NCI-H748 (cell line): ENCODE results near the gene PCGF3.

Source experiments
- DNase-seq: peaks from one replicate; lab custom pipeline; 2025; ENCODE audit not compliant: unreplicated experiment; lab: John Stamatoyannopoulos, UW

PCGF3 gene

DNA sequence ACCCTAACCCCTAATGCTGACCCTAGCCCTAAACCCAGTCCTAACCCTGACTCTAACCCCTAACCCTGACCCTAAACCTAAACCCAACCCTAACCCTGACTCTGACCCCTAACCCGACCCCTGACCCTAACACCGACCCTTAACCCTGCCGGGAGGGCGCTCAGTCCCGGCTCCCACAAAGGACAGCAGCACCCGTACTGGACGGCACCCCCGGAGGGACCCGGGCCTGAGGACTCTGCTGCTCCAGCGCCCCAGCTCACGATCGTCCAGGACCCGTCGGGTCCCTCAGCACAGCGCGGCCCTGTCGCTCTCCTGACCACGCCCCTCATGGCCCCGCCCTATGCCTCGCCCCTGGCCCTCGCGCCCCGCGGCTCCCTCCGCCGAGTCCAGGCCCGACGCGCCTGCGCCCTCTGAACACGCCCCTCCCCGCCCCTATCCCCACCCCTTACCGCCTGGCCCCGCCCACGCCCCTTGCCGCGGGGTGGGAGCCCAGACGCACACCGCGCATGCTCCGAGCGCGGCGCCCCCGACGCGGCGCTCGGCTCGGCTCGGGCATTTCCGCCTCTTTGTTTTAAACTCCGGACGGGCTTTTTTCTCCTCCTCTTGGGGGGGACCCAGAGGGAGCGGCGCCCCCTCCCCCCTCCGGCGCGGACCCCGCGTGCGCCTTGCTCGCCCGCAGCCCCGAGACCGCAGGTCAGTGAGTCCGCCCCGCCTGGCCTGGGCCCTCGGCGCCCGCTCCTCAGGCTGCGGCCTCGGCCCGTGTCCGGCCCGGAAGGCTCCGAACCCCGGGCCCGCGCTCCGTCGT, at the start of gene PCGF3:
PCGF3 (plus strand) TSS at position 555 of the 805 bp plus-strand sequence. CDS start 27,849 bp downstream, outside the sequence.
- peak; percentile 71 for DNase-seq

DNA sequence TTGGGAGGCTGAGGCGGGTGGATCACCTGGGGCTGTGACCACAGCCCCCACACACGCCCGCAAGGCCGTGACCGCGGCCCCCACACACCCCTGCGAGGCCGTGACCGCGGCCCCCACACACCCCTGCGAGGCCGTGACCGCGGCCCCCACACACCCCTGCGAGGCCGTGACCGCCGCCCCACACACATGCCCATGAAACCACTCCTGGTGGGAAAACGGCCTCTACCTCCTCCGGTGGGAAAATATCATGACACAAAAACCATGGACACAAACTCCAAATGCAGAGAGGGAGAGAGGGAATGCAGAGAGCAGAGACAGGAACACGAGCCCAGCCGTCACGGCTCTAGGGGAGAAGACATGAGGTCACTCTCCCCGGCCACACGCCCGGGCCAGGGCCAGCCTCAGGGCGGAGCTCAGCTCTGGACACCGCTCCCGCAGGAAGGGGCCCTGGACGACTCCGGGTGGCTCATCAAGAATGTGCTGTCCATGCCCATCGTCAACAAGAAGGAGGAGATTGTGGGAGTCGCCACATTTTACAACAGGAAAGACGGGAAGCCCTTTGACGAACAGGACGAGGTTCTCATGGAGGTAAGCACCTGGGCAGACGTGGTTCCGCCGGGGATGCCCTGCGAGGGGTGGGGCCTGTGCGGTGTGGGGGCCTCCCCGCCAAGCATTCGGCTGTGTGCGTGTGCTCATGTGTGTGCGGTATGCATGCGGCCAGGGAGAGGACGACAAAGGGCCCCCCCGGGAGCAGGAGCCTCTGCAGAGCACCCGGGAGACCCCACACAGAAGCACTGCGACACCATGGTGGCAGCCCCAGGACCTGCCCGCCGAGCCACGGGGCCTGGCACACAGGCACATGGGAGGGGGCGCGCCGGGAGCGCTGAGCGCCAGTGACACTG, 48.9 kb upstream of the PCGF3 start:
- no peak for DNase-seq

- no peak for DNase-seq
These were observed 48.2 kb upstream of the PCGF3 start for GRCh38 chr4:657338-657833.

- no peak for DNase-seq
These were observed 47.6 kb upstream of the PCGF3 start for GRCh38 chr4:657834-658667.

DNA sequence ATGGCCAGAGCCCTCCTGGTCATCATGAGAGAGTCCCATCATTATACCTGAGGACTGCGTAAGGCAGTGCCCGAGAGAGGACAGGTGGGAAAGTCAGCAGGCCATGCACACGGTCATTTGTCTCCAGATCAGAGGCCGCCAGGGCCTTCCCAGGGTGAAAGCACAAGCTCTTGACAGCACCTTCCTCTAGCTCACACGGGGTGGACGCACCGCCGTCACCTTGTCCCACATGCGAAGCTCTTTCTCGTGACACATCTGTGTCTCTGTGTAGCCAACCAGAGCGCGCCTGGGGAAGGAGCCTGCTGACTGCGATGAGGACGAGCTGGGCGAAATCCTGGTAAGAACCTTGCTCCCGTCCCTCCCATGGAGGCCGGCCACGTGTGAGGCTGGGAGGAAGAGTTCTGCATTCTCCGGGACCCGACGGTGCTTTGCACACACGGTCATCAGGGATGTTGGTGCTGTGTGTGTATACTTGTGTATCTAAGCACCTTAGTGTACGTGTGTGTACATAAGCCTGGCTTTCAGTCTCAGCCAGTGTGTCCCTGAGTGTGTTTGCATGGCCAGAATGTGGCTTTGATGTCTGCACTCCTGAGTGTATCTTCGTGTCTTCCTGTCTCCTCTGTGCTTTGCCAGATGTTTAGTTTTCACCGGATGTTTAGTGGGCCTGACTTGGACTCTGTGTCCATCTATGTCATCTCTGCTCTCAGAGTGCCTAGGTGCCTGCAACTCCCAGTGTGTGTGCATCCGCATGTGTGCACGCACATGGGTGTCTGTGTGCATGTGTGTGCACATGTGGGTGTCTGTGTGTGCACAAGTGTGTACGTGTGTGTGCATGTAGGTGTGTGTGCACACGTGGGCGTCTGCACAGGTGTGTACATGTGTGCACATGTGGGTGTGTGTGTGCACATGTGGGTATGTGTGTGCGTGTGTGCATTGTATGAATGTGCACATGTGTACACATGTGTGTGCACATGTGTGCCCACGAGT, 46.7 kb upstream of the PCGF3 start:
- no peak for DNase-seq

GRCh38 chr4:659851-660250, 45.8 kb upstream of the PCGF3 start:
- DNase-seq, result no peak

DNA sequence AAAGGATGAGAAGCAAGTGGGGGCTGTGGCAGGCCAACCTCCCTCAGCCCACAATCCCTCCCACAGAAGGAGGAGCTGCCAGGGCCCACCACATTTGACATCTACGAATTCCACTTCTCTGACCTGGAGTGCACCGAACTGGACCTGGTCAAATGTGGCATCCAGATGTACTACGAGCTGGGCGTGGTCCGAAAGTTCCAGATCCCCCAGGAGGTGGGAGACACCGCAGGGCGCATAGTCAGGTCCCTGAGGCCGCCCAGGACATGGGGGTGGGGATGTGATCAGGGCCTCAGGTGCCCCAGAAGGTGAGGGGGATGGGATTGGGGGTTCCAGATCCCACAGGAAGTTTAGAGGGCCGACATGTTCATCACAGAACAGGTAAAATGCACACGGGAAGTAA, 45.2 kb upstream of the PCGF3 start:
- no peak for DNase-seq

DNA sequence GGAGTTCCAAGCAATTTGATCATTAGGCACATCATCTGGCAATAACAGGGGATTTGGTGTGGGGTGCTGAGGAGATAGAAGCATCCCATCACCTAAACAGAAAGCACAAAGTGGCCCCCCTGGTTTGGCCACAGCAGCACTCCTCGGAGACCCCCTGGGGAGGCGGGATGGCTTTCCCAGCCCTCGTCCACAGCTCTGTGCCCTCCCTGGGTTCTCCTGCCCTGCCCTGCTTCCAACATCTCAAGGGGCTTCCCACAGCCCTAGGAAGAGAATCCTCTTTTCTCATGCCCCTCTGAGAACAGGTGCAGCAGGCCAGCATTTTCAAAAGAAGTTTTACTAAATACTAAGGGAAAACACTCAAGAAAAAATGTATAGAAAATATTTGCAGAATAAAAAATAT, 44.4 kb upstream of the PCGF3 start:
- DNase-seq, result no peak

GRCh38 chr4:661881-662761, 43.5 kb upstream of the PCGF3 start:
- DNase-seq, result no peak

- no peak for DNase-seq
These were observed 42.6 kb upstream of the PCGF3 start for GRCh38 chr4:663046-663437.

GRCh38 chr4:663438-664428, 41.9 kb upstream of the PCGF3 start:
- DNase-seq, result peak; percentile 53

DNA sequence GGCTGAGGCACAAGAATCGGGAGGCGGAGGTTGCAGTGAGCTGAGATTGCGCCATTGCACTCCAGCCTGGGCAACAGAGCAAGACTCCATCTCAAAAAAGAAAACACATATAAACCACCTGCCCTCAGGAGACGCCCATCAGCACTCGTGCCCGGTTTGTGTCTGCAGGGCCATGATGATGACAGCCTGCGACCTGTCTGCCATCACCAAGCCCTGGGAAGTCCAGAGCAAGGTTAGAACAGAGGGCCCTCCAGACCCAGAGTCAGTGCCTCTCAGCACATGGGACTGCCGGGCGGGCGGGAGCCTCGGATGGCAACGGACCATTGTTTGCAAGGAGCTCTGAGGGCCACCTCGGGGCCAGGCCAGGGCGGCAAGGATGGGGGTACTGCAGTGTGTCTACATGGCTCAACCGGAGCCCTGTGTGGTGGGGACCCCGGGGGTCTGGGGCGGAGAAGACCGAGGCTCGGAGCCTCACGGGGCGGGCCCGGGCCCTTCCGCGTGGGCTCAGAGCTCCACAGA, 40.9 kb upstream of the PCGF3 start:
- no peak for DNase-seq

- no peak for DNase-seq
These were observed 40.3 kb upstream of the PCGF3 start for GRCh38 chr4:665381-665750.

- no peak for DNase-seq
These were observed 39.7 kb upstream of the PCGF3 start for GRCh38 chr4:665751-666435.

GRCh38 chr4:666436-666810, 39.2 kb upstream of the PCGF3 start:
- DNase-seq, result no peak

GRCh38 chr4:666822-667544, 38.6 kb upstream of the PCGF3 start:
- no peak for DNase-seq
